NOMO-1 (cell line): ENCODE data around the gene GHR.
"Not testable (repeated sequence)": the region's sequence is repeated elsewhere in the genome, so short reads cannot be mapped to it uniquely, and the experiment has no call there.

Source experiments
- DNase-seq, 2 experiments: peaks; one replicate each; lab custom pipeline; 2025; ENCODE audit not compliant: unreplicated experiment in 2 of 2; lab: John Stamatoyannopoulos, UW

The GHR gene

GRCh38 chr5:42680046-42680445, 256.8 kb downstream of the GHR start:
- DNase-seq: no peak

GRCh38 chr5:42685078-42685477, 261.8 kb downstream of the GHR start:
- DNase-seq: not testable (repeated sequence)

GRCh38 chr5:42689391-42689790, 266.2 kb downstream of the GHR start:
- DNase-seq: no peak

GRCh38 chr5:42691413-42691937, 268.2 kb downstream of the GHR start:
- DNase-seq: no peak

GRCh38 chr5:42701351-42702059, 278.3 kb downstream of the GHR start:
- no peak for DNase-seq

- no peak for DNase-seq
These were observed 280.0 kb downstream of the GHR start for GRCh38 chr5:42703238-42703637.

GRCh38 chr5:42715785-42716184, 292.5 kb downstream of the GHR start:
- DNase-seq: peak; percentile 93 to 97

- peak; percentile 52 to 91 for DNase-seq
These were observed 295.4 kb downstream of the GHR start for GRCh38 chr5:42718591-42718990.

GRCh38 chr5:42719034-42719433, 295.8 kb downstream of the GHR start:
- DNase-seq: no peak

GRCh38 chr5:42720251-42720650, 297.0 kb downstream of the GHR start:
- peak; percentile 49 to 88 for DNase-seq

- DNase-seq: peak; percentile 45 to 81
These were observed 298.2 kb downstream of the GHR start for GRCh38 chr5:42721484-42721883.

- DNase-seq: not testable (repeated sequence)
These were observed 311.4 kb downstream of the GHR start for GRCh38 chr5:42734531-42735058.

- DNase-seq: no peak
These were observed 317.7 kb downstream of the GHR start for GRCh38 chr5:42740920-42741319.

- peak in 1 of 2 experiments; percentile 12 for DNase-seq
These were observed 322.2 kb downstream of the GHR start for GRCh38 chr5:42745426-42745825.

GRCh38 chr5:42745856-42746255, 322.6 kb downstream of the GHR start:
- no peak for DNase-seq

- DNase-seq: no peak
These were observed 325.8 kb downstream of the GHR start for GRCh38 chr5:42749020-42749419.

- DNase-seq: no peak
These were observed 327.3 kb downstream of the GHR start for GRCh38 chr5:42750507-42750906.

- no peak for DNase-seq
These were observed 327.8 kb downstream of the GHR start for GRCh38 chr5:42751044-42751443.

GRCh38 chr5:42753099-42753498, 329.9 kb downstream of the GHR start:
- no peak for DNase-seq

GRCh38 chr5:42756606-42757601, 333.7 kb downstream of the GHR start, which contains the start of gene CCDC152:
Gene CCDC152, plus strand, starts transcription at chr5:42756818. Its CDS starts 2,304 bp downstream, at chr5:42759122.
- DNase-seq: peak; percentile 76 to 87

GRCh38 chr5:42759456-42759855, 336.2 kb downstream of the GHR start:
- DNase-seq: no peak
